Measurements from ENCODE around the gene DGKD.

Gene DGKD

DNA sequence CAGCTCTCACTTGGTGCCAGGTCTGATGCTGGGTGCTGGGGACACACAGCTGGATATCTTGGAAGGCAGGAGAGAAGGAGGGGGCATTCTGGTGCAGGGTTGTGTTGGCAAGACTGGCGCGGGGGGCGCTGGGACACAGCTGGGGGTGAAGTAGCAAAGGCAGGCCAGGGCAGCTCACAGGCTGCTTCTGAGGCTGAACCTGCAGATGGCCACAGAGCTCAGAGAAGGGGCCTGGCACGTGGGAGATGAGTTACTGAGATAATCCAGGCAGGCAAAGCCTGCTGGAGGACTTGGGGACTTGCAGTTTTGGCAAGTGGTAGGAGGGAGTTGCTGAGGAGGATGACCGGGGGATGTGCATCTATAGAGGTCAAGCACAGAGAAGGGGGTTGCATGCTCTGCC is 16.2 kb upstream of the DGKD start:
- DNase-seq, result peak; percentile 81

- DNase-seq, result no peak
These were observed 15.4 kb upstream of the DGKD start for GRCh38 chr2:233338812-233339368.

DNA sequence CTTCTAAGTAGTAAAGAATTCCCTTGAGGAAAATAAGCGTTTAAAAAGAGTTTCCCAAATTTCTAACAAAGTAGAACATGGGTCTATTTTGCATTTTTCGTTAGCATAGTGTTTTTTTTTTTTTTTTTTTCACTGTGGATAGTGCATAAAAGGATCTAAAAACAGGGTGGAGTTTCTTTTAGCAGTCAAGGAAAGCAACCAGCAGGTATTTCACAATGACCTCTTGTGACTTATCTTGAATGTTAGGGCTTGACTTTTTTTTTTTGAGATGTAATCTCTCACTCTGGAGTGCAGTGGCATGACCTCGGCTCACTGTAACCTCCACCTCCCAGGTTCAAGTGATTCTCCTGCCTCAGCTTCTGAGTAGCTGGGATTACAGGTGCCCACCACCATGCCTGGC is 14.9 kb upstream of the DGKD start:
- DNase-seq, result no peak

- no peak for DNase-seq
These were observed 13.0 kb upstream of the DGKD start for GRCh38 chr2:233341296-233341695.

- DNase-seq, result peak; percentile 96
These were observed 12.0 kb upstream of the DGKD start for GRCh38 chr2:233342301-233342700.

- DNase-seq, result no peak
These were observed 11.1 kb upstream of the DGKD start for GRCh38 chr2:233343171-233343705.

DNA sequence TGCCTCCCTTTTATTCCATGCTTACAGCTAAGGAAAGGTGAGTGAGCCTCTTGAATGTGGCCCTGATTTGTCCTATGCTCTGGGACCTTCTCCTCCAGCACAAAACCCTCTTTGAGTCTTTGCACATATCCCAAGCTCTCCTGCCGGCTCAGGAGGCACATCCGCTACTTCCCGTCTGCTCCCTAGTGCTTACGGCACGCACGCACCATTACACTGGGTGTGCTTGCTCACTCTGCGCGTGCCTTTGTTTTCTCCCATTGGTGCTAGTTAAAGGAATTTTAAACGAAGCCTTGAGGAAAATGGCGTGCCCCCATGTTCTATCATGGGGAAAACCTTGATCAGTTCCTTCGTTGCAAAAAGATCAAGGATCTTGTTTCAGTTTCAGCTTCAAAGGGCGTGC is 7.9 kb upstream of the DGKD start:
- no peak for DNase-seq

DNA sequence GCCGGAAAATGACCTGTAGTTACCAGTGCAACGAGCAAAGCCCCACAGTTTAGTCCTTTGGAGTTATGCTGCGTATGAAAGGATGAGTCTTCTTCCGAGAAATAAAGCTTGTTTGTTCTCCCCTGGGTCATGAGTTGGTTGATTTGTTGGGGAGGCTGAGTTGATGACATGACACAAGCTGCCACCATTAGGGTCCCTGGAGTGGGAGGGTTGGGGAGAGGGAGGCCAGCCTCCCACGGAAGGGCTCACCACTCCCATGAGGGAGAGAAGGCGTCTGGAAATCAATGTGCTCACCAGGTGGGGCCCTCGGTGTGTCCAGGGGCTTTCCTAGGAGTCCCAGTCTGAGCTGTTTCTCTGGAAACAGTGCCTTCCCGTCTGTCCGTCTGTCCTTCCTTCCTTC is 7.4 kb upstream of the DGKD start:
- DNase-seq, result no peak

- DNase-seq, result no peak
These were observed 5.0 kb upstream of the DGKD start for GRCh38 chr2:233349005-233349998.

- peak; percentile 48 for DNase-seq
These were observed 3.6 kb upstream of the DGKD start for GRCh38 chr2:233350708-233351107.

GRCh38 chr2:233351423-233351822 is 2.9 kb upstream of the DGKD start:
- DNase-seq, result no peak

- no peak for DNase-seq
These were observed 2.0 kb upstream of the DGKD start for GRCh38 chr2:233352141-233352842.

DNA sequence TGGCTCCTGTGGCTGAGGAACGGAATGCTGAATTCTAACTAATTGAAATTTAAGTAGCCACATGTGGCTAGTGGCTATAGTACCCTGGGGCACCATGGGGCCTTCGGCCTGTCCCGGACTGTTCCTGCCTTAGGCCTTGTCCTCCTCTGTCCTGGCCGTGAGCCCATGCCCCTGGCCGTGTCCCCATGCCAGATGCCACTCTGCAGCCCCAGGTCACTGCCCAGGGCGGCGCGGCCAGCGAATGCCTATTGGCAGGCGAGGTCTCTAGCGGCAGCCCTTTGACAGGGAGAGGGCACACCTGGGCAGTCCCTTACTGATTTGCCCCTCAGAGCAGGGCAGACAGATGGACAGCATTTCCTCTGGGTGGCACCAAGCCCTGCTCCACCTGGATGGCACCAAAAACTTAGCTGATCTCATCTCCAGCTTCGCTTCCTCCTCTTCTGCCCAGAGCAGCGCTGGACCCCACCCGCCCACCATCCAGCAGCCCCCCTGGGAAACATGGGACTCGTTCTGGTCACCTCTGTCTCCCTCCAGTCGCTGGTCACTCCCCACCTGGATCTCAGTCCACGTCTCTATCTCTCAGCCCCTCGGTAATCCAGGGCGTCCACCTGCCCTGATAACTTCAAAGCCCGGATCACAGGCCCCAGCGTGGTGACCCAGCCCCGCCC is 1.1 kb upstream of the DGKD start:
- no peak for DNase-seq

DNA sequence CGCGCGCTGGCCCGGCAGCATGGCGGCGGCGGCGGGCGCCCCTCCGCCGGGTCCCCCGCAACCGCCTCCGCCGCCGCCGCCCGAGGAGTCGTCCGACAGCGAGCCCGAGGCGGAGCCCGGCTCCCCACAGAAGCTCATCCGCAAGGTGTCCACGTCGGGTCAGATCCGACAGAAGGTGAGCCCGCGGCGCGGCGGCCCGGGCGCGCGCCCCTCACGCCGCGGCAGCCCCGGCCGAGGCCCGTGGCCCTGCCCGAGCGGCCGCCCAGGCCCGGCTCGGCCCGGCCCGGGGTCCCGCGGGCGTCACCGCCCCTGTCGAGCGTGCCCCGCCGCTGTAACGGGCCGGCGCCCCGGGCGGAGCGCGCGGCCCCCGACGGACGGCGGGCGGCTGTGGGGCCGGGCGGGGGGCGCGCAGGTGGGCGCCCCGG is 218 bp downstream of the DGKD start:
- no peak for DNase-seq

- peak; percentile 48 for DNase-seq
These were observed 779 bp downstream of the DGKD start for GRCh38 chr2:233354971-233355574.

GRCh38 chr2:233355916-233356315 is 1.6 kb downstream of the DGKD start:
- DNase-seq, result no peak

DNA sequence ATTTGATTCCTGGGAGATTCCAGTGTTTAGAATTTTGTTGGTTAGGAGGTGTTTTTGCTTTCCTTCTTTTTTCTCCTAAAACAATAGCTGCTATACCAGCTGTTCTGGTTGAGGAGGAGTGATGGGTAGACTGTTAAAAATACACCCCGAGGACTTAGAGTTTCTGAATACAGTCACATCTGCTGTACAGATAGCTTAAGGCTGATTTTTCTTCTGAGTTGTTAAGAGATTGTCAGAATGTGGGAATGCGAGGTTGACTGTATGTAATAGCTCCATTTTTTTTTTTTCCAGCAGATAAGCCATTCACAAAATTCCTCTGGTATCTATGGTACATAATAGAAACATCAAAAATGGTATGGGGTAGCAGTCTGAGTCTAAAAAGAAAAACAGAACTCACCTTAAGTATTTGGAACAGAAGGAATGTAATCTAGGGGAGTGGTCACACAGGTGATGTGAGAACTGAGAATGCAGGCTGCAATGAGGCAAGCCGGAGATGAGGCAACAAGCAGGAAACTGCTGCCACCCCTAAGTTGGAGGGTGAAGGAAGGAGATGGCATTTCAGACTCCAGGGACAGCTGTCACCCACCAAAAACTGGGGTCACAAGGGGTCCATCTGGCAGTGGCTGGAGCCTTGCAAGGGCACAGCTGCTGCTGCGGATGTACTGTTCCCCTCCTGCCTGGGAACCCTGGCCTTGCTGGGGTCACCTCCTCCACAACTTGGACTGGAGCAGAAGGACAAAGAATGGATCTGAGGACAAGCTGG is 2.4 kb downstream of the DGKD start:
- DNase-seq, result no peak

- DNase-seq, result no peak
These were observed 4.0 kb downstream of the DGKD start for GRCh38 chr2:233358335-233358734.

- DNase-seq, result no peak
These were observed 4.7 kb downstream of the DGKD start for GRCh38 chr2:233358947-233359346.

GRCh38 chr2:233359823-233360222 is 5.5 kb downstream of the DGKD start:
- peak; percentile 45 for DNase-seq

DNA sequence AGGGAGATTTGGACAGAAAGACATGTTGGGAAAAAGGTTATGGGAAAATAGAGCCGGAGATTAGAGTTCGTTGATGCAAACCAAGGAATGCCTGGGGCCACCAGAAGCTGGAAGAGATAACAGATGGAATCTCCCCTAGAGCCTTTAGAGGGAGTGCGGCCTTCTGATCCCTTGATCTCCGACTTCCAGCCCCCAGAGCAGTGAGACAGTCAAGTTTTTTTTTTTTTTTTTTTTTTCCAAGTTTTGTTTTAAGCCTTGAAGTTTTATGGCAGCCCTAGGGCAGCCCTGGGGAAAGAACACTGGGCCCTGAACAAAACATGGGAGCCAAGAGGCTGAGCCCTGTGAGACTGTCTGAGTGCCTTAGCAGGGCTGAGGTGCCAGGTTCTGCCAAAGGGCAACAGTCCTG is 6.5 kb downstream of the DGKD start:
- DNase-seq, result peak; percentile 73

DNA sequence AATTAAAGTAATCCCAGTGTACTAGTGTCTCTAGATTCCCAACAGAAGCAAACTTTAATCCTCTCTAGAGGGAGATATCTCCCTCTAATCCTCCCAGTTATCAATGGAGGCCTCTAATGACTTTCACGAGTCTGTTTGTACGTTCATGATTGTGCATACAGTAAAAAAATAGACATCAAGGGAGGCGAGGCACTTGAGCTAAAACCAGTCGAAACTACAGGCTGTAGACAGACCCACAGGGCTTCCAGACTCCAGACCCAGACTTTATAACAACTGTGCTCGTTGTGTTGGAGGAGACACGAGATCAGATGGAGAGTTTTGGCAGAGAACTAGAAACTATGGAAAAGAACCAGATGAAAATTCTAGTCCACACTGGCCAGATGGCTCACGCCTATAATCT is 7.0 kb downstream of the DGKD start:
- DNase-seq, result peak; percentile 78
